SK-N-MC (cell line): ENCODE results near the gene GALNT15.

Source experiments
- EZH2 ChIP-seq: fragments of 200-600 bp; sonication (generic); IDR thresholded peaks from one replicate; pipeline ENCODE4 v1.6.1; 2017; ENCODE audit warnings: antibody characterized with exemption
- FOXP2 ChIP-seq: optimal IDR thresholded peaks from 2 replicates; pipeline ENCODE3; 2011; ENCODE audit warnings: mild to moderate bottlenecking, moderate library complexity; ENCODE audit not compliant: insufficient read depth; ENCODE audit errors: extremely low read length, control extremely low read depth
- POLR2AphosphoS5 ChIP-seq: IDR thresholded peaks from 2 replicates; pipeline ENCODE4 v1.6.1; 2012; ENCODE audit warnings: mild to moderate bottlenecking, low read depth, low read length, borderline replicate concordance

DNA sequence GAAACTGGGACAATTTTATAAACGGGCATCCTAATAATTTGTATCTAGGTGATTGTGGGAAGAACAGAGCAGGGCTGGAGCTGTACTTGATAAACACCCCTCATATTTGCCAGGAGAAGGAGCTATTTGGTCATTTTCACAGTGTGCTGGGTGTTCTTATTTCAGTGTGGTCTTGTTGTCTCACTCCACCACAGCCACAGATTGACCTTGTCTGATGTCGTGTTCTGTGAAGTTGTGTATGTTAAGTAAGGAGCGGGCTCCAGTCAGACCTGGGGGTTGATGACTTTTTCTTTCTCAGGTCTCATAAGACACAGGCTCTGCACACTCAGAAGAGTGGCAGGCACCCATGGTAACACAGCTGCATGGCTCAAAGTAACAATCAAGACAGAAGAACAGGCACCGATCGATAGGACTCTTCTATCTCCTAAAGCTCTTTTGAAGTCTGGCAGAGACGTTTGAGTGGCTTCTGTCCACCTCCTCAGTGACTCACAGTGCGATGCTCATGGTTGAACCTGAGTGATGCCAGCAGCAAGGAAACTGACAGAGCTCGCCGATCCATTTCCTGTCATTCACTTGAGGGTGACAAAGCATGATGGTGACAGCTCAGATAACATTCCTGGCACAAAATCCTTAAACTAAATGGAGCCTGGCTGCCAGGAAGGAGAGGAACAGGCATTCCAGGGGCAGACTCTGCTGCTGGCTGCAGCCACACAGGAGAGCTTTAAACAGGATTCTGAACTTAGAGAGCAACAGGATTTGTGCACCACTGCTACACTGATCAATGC lies 69.4 kb downstream of the GALNT15 start:
- TF ChIP-seq POLR2AphosphoS5 (no peak), FOXP2 (no peak), EZH2 (no peak)
